Loucy (cell line): ENCODE results near the gene ACMSD.

Source experiments
- CTCF ChIP-seq: fragments of 200-600 bp; sonication (generic); conservative IDR thresholded peaks from 2 replicates; pipeline ENCODE4 v1.5.1; 2014; ENCODE audit warnings: mild to moderate bottlenecking, antibody characterized with exemption, low read length
- EZH2phosphoT487 ChIP-seq: fragments of 200-600 bp; IDR thresholded peaks from 2 replicates; pipeline ENCODE4 v1.6.1; 2018; ENCODE audit warnings: antibody characterized with exemption, mild to moderate bottlenecking, moderate library complexity, borderline replicate concordance

- TF ChIP-seq CTCF (no peak), EZH2phosphoT487 (no peak)
These were observed 22.7 kb upstream of the ACMSD start for GRCh38 chr2:134815741-134816140.
